Suprapubic skin (tissue), 4 donors: ENCODE data around the gene BCL3. TPM values are rescaled to one million over a fixed set of nuclear protein-coding genes. Genes with fewer than 3 reads are reported as not detected.

ENCODE experiments used
- DNase-seq, 2 donors: peaks; one replicate each; pipeline ENCODE4 v3.0.0-alpha.2; 2019; ENCODE audit warnings: low spot score in 2 of 2
- H3K27ac ChIP-seq: fragments of 200-600 bp; sonication (generic); one replicate; pipeline ENCODE4 v1.5.1; 2019
- H3K27me3 ChIP-seq: fragments of 200-600 bp; sonication (generic); one replicate; pipeline ENCODE4 v1.5.1; 2019
- H3K36me3 ChIP-seq: fragments of 200-600 bp; sonication (generic); one replicate; pipeline ENCODE4 v1.5.1; 2019
- H3K4me1 ChIP-seq: fragments of 200-600 bp; sonication (generic); one replicate; pipeline ENCODE4 v1.5.1; 2019
- H3K4me3 ChIP-seq: fragments of 200-600 bp; sonication (generic); one replicate; pipeline ENCODE4 v1.5.1; 2019; ENCODE audit warnings: mild to moderate bottlenecking
- H3K9me3 ChIP-seq: fragments of 200-600 bp; sonication (generic); one replicate; pipeline ENCODE4 v1.5.1; 2019
- EP300 ChIP-seq: sonication (generic); formaldehyde crosslinking; IDR thresholded peaks from one replicate; pipeline ENCODE4 v1.6.1; 2017; ENCODE audit warnings: antibody characterized with exemption
- POLR2A ChIP-seq, 2 donors: fragments of 450-650 bp; IDR thresholded peaks; one replicate each; pipeline ENCODE4 v1.6.1; 2017; ENCODE audit warnings: antibody characterized with exemption in 2 of 2, mild to moderate bottlenecking in 2 of 2, moderate library complexity in 2 of 2
- POLR2AphosphoS5 ChIP-seq, 3 donors: sonication (generic); formaldehyde crosslinking; IDR thresholded peaks; one replicate each; pipeline ENCODE4 v1.6.1; 2017; ENCODE audit warnings: antibody characterized with exemption in 3 of 3
- WGBS: methylation state at CpG from one replicate; pipeline ENCODE4 v1.1.5; 2018; 5-methylcytosine and 5-hydroxymethylcytosine counted together
- total RNA-seq, 4 donors: library from RNA; depleted of rRNA; stranded (reverse); fragments of >200 nt; gene quantifications; one replicate each; pipeline ENCODE4 v1.1.0, GENCODE V29; 2016
- TF ChIP-seq, protein P1 (sequence below), 2 donors: fragments of 200-600 bp in 1 of 2; fragments of 450-650 bp in 1 of 2; sonication (generic) in 1 of 2; IDR thresholded peaks; one replicate each; pipeline ENCODE4 v1.5.1; 2016 to 2019; ENCODE audit warnings: antibody characterized with exemption in 2 of 2, mild to moderate bottlenecking in 1 of 2, moderate library complexity in 1 of 2

BCL3 gene
- total RNA-seq, 4 donors from 2014 or later = 13.9 to 29.1 (median 17.9) TPM

DNA sequence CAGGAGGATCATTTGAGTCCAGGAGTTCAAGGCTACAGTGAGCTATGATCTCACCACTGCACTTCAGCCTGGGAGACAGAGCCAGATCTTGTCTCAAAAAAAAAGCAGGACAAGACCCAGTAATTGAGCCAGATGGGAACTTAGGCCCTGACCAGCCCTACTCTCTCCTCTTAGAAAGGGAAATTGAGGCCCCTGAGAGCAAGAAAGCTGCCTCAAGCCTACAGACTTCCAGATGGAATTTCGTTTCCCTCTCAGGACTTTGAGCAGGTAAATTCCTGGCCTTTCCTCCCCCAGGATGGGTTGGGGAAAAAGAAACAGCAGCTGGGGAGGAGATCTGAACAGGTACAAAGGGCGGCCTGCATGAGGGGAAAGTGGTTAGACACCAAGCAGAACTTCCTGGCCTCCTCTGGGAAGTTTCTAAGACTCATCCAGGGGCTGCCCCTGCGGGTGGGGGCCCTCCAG, 3.6 kb upstream of the BCL3 start:
- H3K4me3 ChIP-seq = no peak overlapping the region
- TF ChIP-seq, protein P1, sequence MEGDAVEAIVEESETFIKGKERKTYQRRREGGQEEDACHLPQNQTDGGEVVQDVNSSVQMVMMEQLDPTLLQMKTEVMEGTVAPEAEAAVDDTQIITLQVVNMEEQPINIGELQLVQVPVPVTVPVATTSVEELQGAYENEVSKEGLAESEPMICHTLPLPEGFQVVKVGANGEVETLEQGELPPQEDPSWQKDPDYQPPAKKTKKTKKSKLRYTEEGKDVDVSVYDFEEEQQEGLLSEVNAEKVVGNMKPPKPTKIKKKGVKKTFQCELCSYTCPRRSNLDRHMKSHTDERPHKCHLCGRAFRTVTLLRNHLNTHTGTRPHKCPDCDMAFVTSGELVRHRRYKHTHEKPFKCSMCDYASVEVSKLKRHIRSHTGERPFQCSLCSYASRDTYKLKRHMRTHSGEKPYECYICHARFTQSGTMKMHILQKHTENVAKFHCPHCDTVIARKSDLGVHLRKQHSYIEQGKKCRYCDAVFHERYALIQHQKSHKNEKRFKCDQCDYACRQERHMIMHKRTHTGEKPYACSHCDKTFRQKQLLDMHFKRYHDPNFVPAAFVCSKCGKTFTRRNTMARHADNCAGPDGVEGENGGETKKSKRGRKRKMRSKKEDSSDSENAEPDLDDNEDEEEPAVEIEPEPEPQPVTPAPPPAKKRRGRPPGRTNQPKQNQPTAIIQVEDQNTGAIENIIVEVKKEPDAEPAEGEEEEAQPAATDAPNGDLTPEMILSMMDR (IDR thresholded peaks at IDR 0.05) = no peak
- TF ChIP-seq POLR2AphosphoS5 (IDR thresholded peaks at IDR 0.05) = no peak
- peaks cover 81% of the 10 kb centered on the region for H3K4me1 ChIP-seq

DNA sequence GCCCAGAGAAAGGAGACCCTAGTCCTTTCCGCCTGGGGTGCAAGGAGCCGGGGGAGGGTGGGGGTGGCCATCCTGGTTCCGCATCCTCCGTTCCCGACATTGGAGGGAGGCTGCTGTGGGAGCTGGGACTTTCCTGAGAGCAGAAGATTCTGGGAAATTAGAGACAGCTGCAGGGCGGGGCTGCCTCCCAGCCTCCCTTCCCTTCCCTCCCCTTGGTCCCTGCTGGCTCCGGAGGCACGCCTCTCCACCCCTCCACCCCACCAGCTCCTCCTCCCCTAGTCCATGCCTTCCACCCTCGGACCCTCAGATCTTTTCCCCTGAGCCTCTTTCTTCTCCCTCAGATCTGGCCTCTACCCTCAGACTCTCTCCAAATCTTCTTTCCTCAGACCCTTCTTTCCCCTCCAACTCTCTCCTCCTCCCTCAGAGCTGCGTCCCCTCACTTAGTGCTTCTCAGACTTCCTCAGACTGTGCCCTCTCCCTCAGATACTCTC, 3.1 kb upstream of the BCL3 start:
- Histone ChIP-seq H3K36me3 (no peaks in the 10 kb centered on the region), H3K9me3 (no peaks in the 10 kb centered on the region), H3K4me1 (peaks cover 85% of the 10 kb centered on the region), H3K27ac (peak overlapping the region; percentile 96), H3K27me3 (no peaks in the 10 kb centered on the region), H3K4me3 (no peak overlapping the region)
- TF ChIP-seq POLR2A (IDR thresholded peaks at IDR 0.05) (peak in 1 of 2 donors; percentile 25), EP300 (no peak), POLR2AphosphoS5 (IDR thresholded peaks at IDR 0.05) (no peak)
- TF ChIP-seq, protein P1 (IDR thresholded peaks at IDR 0.05) = no peak
- 11% methylated on average over 5 of the region's 10 CpGs for WGBS
- DNase-seq = peak; percentile 87 to 90

More for the DNA sequence above, 3.6 kb upstream of the BCL3 start:
- H3K27me3 ChIP-seq = no peaks in the 10 kb centered on the region
- no peaks in the 10 kb centered on the region for H3K9me3 ChIP-seq
- no peak for DNase-seq
- H3K36me3 ChIP-seq = no peaks in the 10 kb centered on the region
- H3K27ac ChIP-seq = peak overlapping the region; percentile 96
- 57% methylated on average over 2 of the region's 3 CpGs for WGBS

DNA sequence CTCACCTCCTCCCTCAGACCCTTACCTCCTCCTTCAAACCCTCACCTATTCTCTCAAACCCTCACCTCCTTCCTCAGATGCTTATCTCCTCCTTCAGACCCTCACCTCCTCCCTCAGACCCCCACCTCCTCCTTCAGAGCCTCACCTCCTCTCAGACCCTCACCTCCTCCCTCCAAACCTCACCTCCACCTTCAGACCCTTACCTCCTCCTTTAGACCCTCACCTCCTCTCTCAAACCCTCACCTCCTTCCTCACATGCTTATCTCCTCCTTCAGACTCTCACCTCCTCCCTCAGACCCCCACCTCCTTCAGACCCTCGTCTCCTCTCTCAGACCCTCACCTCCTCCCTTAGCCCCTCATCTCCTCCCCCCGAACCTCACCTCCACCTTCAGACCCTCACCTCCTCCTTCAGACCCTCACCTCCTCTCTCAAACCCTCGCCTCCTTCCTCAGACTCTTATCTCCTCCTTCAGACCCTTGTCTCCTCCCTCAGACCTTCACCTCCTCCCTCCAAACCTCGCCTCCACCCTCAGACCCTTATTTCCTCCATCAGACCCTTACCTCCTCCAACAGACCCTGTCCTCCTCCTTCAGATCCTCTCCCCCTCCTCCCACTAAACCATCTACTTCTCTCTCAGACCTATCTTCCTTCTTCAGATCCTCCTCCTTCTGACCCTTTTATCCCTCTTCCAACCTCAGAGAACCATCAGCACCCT, 2.5 kb upstream of the BCL3 start:
- no peaks in the 10 kb centered on the region for H3K27me3 ChIP-seq
- 79% methylated on average over 4 of the region's 4 CpGs for WGBS
- DNase-seq = no peak
- no peak overlapping the region for H3K4me3 ChIP-seq
- H3K27ac ChIP-seq = peak overlapping the region; percentile 96
- H3K9me3 ChIP-seq = no peaks in the 10 kb centered on the region
- TF ChIP-seq POLR2A (IDR thresholded peaks at IDR 0.05) (no peak), POLR2AphosphoS5 (IDR thresholded peaks at IDR 0.05) (no peak)
- H3K4me1 ChIP-seq = peaks cover 85% of the 10 kb centered on the region
- H3K36me3 ChIP-seq = peaks cover 1% of the 10 kb centered on the region

DNA sequence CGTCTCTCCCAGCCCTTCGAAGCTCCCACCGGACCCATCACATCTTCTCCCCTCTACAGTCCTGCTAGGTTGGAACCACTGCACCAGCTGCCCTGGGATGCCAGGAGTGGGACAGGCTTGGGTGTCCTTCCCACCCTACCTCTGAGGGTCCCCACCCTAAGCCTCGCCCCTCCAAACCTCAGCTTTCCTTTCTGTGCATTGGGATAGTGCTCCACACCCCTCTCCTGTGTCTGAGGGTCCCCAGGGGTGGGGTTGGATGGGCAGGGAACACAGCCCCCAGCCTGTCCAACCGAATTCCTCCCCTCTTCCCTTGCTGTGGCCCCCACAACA, 1.9 kb upstream of the BCL3 start:
- Histone ChIP-seq H3K27me3 (no peaks in the 10 kb centered on the region), H3K36me3 (peaks cover 6% of the 10 kb centered on the region), H3K9me3 (no peaks in the 10 kb centered on the region), H3K4me1 (peaks cover 85% of the 10 kb centered on the region), H3K27ac (peak overlapping the region; percentile 96), H3K4me3 (no peak overlapping the region)
- TF ChIP-seq, protein P1 (IDR thresholded peaks at IDR 0.05) = no peak
- no peak for TF ChIP-seq EP300
- no peak for TF ChIP-seq POLR2A (IDR thresholded peaks at IDR 0.05)
- TF ChIP-seq POLR2AphosphoS5 (IDR thresholded peaks at IDR 0.05) = no peak
- WGBS = 64% methylated on average over 5 of the region's 5 CpGs
- no peak for DNase-seq

DNA sequence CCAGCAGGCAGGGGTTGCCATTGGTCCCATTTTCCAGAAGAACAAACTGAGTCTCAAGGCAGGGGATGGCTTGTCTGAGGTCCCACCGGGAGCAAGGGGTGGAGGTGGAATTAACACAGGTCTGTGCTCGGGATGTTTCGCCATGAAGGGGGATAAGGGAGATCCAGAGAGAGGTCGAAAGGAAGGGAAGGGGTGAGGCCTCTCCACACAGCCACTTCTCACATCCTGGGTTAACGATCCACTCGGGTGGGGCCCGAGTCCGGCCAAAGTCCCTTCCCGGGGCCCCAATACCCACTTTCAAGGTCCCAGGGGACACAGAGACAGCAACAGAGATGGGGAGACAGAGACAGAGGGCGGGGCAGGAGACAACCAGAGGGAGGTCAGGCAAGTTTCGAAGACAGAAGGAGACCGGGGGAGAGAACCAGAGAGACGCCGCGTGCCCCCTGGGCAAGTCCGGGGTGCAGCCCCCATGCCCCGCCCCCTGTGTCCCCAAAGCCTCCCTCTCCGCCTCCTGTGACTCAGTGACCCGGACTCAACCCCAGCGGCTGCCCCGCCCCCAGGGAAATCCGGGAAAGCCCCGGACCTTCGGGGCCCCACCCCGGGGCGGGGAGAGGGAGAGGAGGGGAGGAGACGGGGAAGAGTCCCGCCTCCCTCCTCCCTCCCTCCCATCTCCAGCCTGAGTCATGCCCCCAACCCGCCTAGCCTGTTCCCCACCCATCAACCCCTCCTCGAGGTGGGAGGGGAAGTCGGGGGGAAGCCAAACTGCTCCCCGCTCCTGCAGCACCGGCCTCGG, 1.4 kb upstream of the BCL3 start:
- DNase-seq = peak; percentile 97
- peak overlapping the region; percentile 96 for H3K27ac ChIP-seq
- H3K27me3 ChIP-seq = no peaks in the 10 kb centered on the region
- H3K4me3 ChIP-seq = peak overlapping the region; percentile 70
- H3K36me3 ChIP-seq = peaks cover 6% of the 10 kb centered on the region
- H3K9me3 ChIP-seq = no peaks in the 10 kb centered on the region
- peaks cover 85% of the 10 kb centered on the region for H3K4me1 ChIP-seq
- WGBS = 10% methylated on average over 17 of the region's 34 CpGs
- TF ChIP-seq POLR2AphosphoS5 (IDR thresholded peaks at IDR 0.05) (peak in 1 of 3 donors; percentile 67), POLR2A (IDR thresholded peaks at IDR 0.05) (no peak)
